ENCODE results near the gene MCRIP2. TPM values are rescaled to one million over a fixed set of nuclear protein-coding genes. Genes with fewer than 3 reads are reported as not detected.

MCRIP2 gene
- total and polyA plus RNA-seq, 2 of the 8 experiments (the other 6 are each of a cell fraction or from before 2014, with no cell fraction given), result 45.4 to 75.5 TPM

DNA sequence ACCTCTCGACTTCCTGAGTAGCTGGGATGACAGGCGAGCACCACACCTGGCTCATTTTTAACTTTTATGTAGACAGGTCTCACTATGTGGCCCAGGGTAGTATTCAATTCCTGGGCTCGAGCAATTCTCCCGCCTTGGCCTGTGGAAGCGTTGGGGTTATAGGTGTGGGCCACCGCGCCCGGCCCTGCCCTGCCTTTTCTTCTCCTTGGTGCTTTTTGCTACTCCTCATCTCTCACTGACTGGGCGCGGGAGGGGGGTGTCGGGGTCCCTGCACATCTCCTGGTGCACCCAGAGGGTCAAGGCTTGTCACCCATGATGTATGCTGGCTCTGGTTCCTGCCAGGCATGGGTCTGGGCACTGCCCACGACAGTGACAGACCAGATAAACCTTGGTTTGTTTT lies 2.9 kb downstream of the MCRIP2 start (continued):
- no peak for TF ChIP-seq HDAC6 (IDR thresholded peaks at IDR 0.05; ENCODE audit: low read depth, low read length)

All from H1 (cell line).